ENCODE results near the gene P2RY14. TPM values are rescaled to one million over a fixed set of nuclear protein-coding genes. Genes with fewer than 3 reads are reported as not detected.
A peak's percentile ranks its signal among the peaks of the same experiment; 100 is the strongest.
"Not testable (repeated sequence)": the region's sequence is repeated elsewhere in the genome, so short reads cannot be mapped to it uniquely, and the experiment has no call there.

Gene P2RY14
- total RNA-seq, 2 experiments from 2014 or later = 0.51 to 0.70 TPM

- DNase-seq (no peak), ATAC-seq (no peak)
- Mint-ChIP-seq H3K27me3 (no peaks in the 10 kb centered on the region), H3K36me3 (ENCODE audit: low read depth) (peaks cover 2% of the 10 kb centered on the region), H3K4me1 (ENCODE audit: low read depth) (peaks cover 36% of the 10 kb centered on the region), H3K4me3 (no peak overlapping the region), H3K9me3 (no peaks in the 10 kb centered on the region), H3K27ac (no peak overlapping the region)
- ChIA-PET CTCF (interaction anchor here (1.2 to 1.3 kb wide), 3 partner anchors 12 to 213 kb away, joined by 3 to 5 read pairs (median 3); no protein-coding TSS in a partner anchor), POLR2A (interaction anchor here (2.0 to 2.4 kb wide), 2 partner anchors 23 to 26 kb away, joined by 7 read pairs; no protein-coding TSS in a partner anchor)
- TF ChIP-seq CTCF (IDR thresholded peaks at IDR 0.05) = no peak
- intact Hi-C loops (cut with micrococcal nuclease) = no loop called here
Observed at GRCh38 chr3:151174351-151174750, 104.0 kb downstream of the P2RY14 start.

GRCh38 chr3:151171145-151171757, 107.1 kb downstream of the P2RY14 start:
- CTCF ChIA-PET = interaction anchor here (0.6 to 7.7 kb wide), 14 partner anchors 9 to 155 kb away, joined by 3 to 165 read pairs (median 4); partner anchors contain the start of gene P2RY14
- H3K27ac Mint-ChIP-seq = peak overlapping the region; percentile 86
- no peaks in the 10 kb centered on the region for H3K9me3 Mint-ChIP-seq
- peak; percentile 81 for ATAC-seq
- intact Hi-C loops (cut with micrococcal nuclease) = no loop called here
- POLR2A ChIA-PET = interaction anchor here (0.7 to 5.8 kb wide), 11 partner anchors 11 to 56 kb away, joined by 3 to 49 read pairs (median 4); partner anchors contain the start of gene GPR171
- peaks cover 46% of the 10 kb centered on the region for H3K4me1 Mint-ChIP-seq (ENCODE audit: low read depth)
- no peak for TF ChIP-seq CTCF (IDR thresholded peaks at IDR 0.05)
- peak; percentile 73 for DNase-seq
- H3K27me3 Mint-ChIP-seq = no peaks in the 10 kb centered on the region
- H3K36me3 Mint-ChIP-seq (ENCODE audit: low read depth) = peaks cover 2% of the 10 kb centered on the region
- peak overlapping the region; percentile 31 for H3K4me3 Mint-ChIP-seq

GRCh38 chr3:151169948-151170679, 108.2 kb downstream of the P2RY14 start:
- H3K4me1 Mint-ChIP-seq (ENCODE audit: low read depth) = peaks cover 46% of the 10 kb centered on the region
- peak overlapping the region; percentile 31 for H3K4me3 Mint-ChIP-seq
- peak; percentile 27 for ATAC-seq
- H3K27ac Mint-ChIP-seq = peak overlapping the region; percentile 86
- H3K36me3 Mint-ChIP-seq (ENCODE audit: low read depth); H3K9me3 Mint-ChIP-seq; H3K27me3 Mint-ChIP-seq: not testable (repeated sequence)
- intact Hi-C loops (cut with micrococcal nuclease) = loop anchor here (2.0 kb wide), 2 partner anchors 35 to 57 kb away; no protein-coding TSS in a partner anchor
- peak; percentile 62 for DNase-seq
- CTCF ChIA-PET = interaction anchor here (2.2 to 7.7 kb wide), 5 partner anchors 31 to 109 kb away, joined by 5 to 165 read pairs (median 33); partner anchors contain the start of gene P2RY14
- POLR2A ChIA-PET = interaction anchor here (1.8 to 5.8 kb wide), 3 partner anchors 12 to 37 kb away, joined by 4 to 49 read pairs (median 7); partner anchors contain the start of gene GPR171

GRCh38 chr3:151169262-151169947, 108.9 kb downstream of the P2RY14 start:
- no peak overlapping the region for H3K4me3 Mint-ChIP-seq
- DNase-seq (no peak), ATAC-seq (no peak)
- no peak for TF ChIP-seq CTCF (IDR thresholded peaks at IDR 0.05)
- peak overlapping the region; percentile 86 for H3K27ac Mint-ChIP-seq
- H3K4me1 Mint-ChIP-seq (ENCODE audit: low read depth) = peaks cover 46% of the 10 kb centered on the region
- POLR2A ChIA-PET = interaction anchor here (1.5 to 5.8 kb wide), 3 partner anchors 13 to 36 kb away, joined by 3 to 49 read pairs (median 4); partner anchors contain the start of gene GPR171
- H3K9me3 Mint-ChIP-seq = no peaks in the 10 kb centered on the region
- H3K27me3 Mint-ChIP-seq = no peaks in the 10 kb centered on the region
- CTCF ChIA-PET = interaction anchor here (0.6 to 7.7 kb wide), 16 partner anchors 8 to 668 kb away, joined by 3 to 165 read pairs (median 13); partner anchors contain the start of genes GPR171, P2RY13 and P2RY14
- intact Hi-C loops (cut with micrococcal nuclease) = loop anchor here (2.0 kb wide), 2 partner anchors 35 to 57 kb away; no protein-coding TSS in a partner anchor
- H3K36me3 Mint-ChIP-seq (ENCODE audit: low read depth) = peaks cover 2% of the 10 kb centered on the region

All from activated CD8-positive, alpha-beta T cell treated with anti-CD3 and anti-CD28 coated beads for 36 hours (primary cell).